Renal pelvis (tissue), 4 donors: ENCODE results near the gene ZNHIT2. TPM values are rescaled to one million over a fixed set of nuclear protein-coding genes. Genes with fewer than 3 reads are reported as not detected.

Source experiments
- DNase-seq: peaks from one replicate; pipeline ENCODE4 v3.0.0-alpha.2; 2013
- polyA plus RNA-seq, 3 donors: library from polyadenylated mRNA; unstranded; fragments of 120-200 nt; gene quantifications; one replicate each; pipeline ENCODE4 v1.2.1, GENCODE V29; 2013; ENCODE audit not compliant: insufficient read length in 3 of 3

The ZNHIT2 gene
- polyA plus RNA-seq, 3 donors = 7.8 to 12.4 (median 9.9) TPM

- no peak for DNase-seq
These were observed 8.0 kb downstream of the ZNHIT2 start for GRCh38 chr11:65109231-65110198.

- no peak for DNase-seq
These were observed 8.9 kb downstream of the ZNHIT2 start for GRCh38 chr11:65108469-65109123.

- DNase-seq = no peak
These were observed 9.6 kb downstream of the ZNHIT2 start for GRCh38 chr11:65107751-65108468.

GRCh38 chr11:65107078-65107477 lies 10.4 kb downstream of the ZNHIT2 start:
- DNase-seq = no peak

- DNase-seq = no peak
These were observed 12.9 kb downstream of the ZNHIT2 start for GRCh38 chr11:65104628-65105027.

- DNase-seq = no peak
These were observed 14.0 kb downstream of the ZNHIT2 start for GRCh38 chr11:65103476-65103875.

- no peak for DNase-seq
These were observed 15.1 kb downstream of the ZNHIT2 start for GRCh38 chr11:65102142-65103095.

GRCh38 chr11:65100674-65101350 lies 16.7 kb downstream of the ZNHIT2 start:
- no peak for DNase-seq

GRCh38 chr11:65096926-65097325 lies 20.6 kb downstream of the ZNHIT2 start:
- no peak for DNase-seq

- peak; percentile 92 for DNase-seq
These were observed 21.3 kb downstream of the ZNHIT2 start, which contains the start of gene VPS51 for GRCh38 chr11:65095974-65096806. VPS51 (plus strand) TSS chr11:65096214; CDS start chr11:65096251, 37 bp downstream.

GRCh38 chr11:65095427-65095826 lies 22.1 kb downstream of the ZNHIT2 start:
- DNase-seq = no peak

GRCh38 chr11:65090628-65091027 lies 26.9 kb downstream of the ZNHIT2 start:
- no peak for DNase-seq

- no peak for DNase-seq
These were observed 27.9 kb downstream of the ZNHIT2 start for GRCh38 chr11:65089621-65090020.

- DNase-seq = no peak
These were observed 29.7 kb downstream of the ZNHIT2 start for GRCh38 chr11:65087827-65088226.

GRCh38 chr11:65087216-65087615 lies 30.3 kb downstream of the ZNHIT2 start:
- no peak for DNase-seq

GRCh38 chr11:65086809-65087208 lies 30.7 kb downstream of the ZNHIT2 start:
- DNase-seq = no peak

GRCh38 chr11:65085446-65085845 lies 32.1 kb downstream of the ZNHIT2 start:
- DNase-seq = no peak

GRCh38 chr11:65084598-65085375 lies 32.7 kb downstream of the ZNHIT2 start:
- no peak for DNase-seq
